ENCODE measurements around the gene CHCHD2. TPM values are rescaled to one million over a fixed set of nuclear protein-coding genes. Genes with fewer than 3 reads are reported as not detected.
A peak's percentile ranks its signal among the peaks of the same experiment; 100 is the strongest.

The CHCHD2 gene
- total and polyA plus RNA-seq, 9 of the 15 experiments (the other 6 are each of a cell fraction or from before 2014, with no cell fraction given) = 145 to 1,044 (median 648) TPM

GRCh38 chr7:56074371-56074791 is 31.9 kb downstream of the CHCHD2 start (continued):
- TF ChIP-seq RBBP5 (IDR thresholded peaks at IDR 0.05; ENCODE audit: borderline replicate concordance, insufficient read depth, low read length, poor library complexity, severe bottlenecking) (no peak), RB1 (IDR thresholded peaks at IDR 0.05; ENCODE audit: low read depth) (peak; percentile 34; the same call in 1 of the 2 replicates), ZNF444 (CRISPR knock-in tag; IDR thresholded peaks at IDR 0.05) (no peak), ZNF143 (CRISPR knock-in tag; IDR thresholded peaks at IDR 0.05) (0 out of 2 replicates have a peak, but pooled peaks have one; percentile 21), ARID4B (CRISPR knock-in tag; IDR thresholded peaks at IDR 0.05) (no peak), PREB (CRISPR knock-in tag; IDR thresholded peaks at IDR 0.05) (0 out of 2 replicates have a peak, but pooled peaks have one; percentile 37), SMAD4 (CRISPR knock-in tag; conservative IDR thresholded peaks at IDR 0.05) (no peak), BRCA1 (IDR thresholded peaks at IDR 0.05) (no peak), BRCA1 (CRISPR knock-in tag; IDR thresholded peaks at IDR 0.05) (no peak), CTBP1 (IDR thresholded peaks at IDR 0.05; ENCODE audit: borderline replicate concordance) (peak; percentile 46; the same call in 1 of the 2 replicates), TCF3 (CRISPR knock-in tag; IDR thresholded peaks at IDR 0.05) (no peak), USF1 (CRISPR knock-in tag; IDR thresholded peaks at IDR 0.05) (0 out of 2 replicates have a peak, but pooled peaks have one; percentile 7), HCFC1 (IDR thresholded peaks at IDR 0.05; ENCODE audit: low read depth, low read length) (peak; percentile 25; the same call in 1 of the 2 replicates), CTCF (IDR thresholded peaks at IDR 0.05 in 2 of 3, conservative IDR thresholded peaks at IDR 0.05 in 1 of 3; ENCODE audit: insufficient read depth in 2 of 3, low read depth in 1 of 3, low read length in 3 of 3) (peak; percentile 86 to 92 (median 88)), CSDE1 (IDR thresholded peaks at IDR 0.05) (no peak), MBD1 (CRISPR knock-in tag; IDR thresholded peaks at IDR 0.05) (0 out of 2 replicates have a peak, but pooled peaks have one; percentile 48), SMARCA4 (IDR thresholded peaks at IDR 0.05) (no peak), ATF7 (IDR thresholded peaks at IDR 0.05) (0 out of 2 replicates have a peak, but pooled peaks have one; percentile 10), KDM4B (IDR thresholded peaks at IDR 0.05; ENCODE audit: borderline replicate concordance in 2 of 2, low read depth in 1 of 2) (0 out of 4 replicates have a peak, but pooled peaks of 1 of the 2 experiments have one; percentile 41)

Data from K562 (cell line).